ENCODE data around the gene PRUNE2.

The PRUNE2 gene

GRCh38 chr9:76610011-76610352 lies 295.9 kb downstream of the PRUNE2 start:
- Histone ChIP-seq H3K9ac (ENCODE audit: low read depth, low read length) (no peak overlapping the region), H3K4me1 (ENCODE audit: insufficient read depth, low read length) (no peaks in the 10 kb centered on the region), H3K27ac (ENCODE audit: low read depth, low read length) (no peak overlapping the region), H3K4me3 (ENCODE audit: low read length) (no peak overlapping the region), H3K9me3 (ENCODE audit: insufficient read depth, low read depth, low read length) (no peaks in the 10 kb centered on the region), H3K27me3 (ENCODE audit: insufficient read depth, low read length) (no peaks in the 10 kb centered on the region), H3K36me3 (ENCODE audit: insufficient read depth, low read length) (no peaks in the 10 kb centered on the region)
- 83% methylated on average over 5 of the region's 5 CpGs for WGBS

- no peaks in the 10 kb centered on the region for H3K4me1 ChIP-seq (ENCODE audit: insufficient read depth, low read length)
- no peaks in the 10 kb centered on the region for H3K27me3 ChIP-seq (ENCODE audit: insufficient read depth, low read length)
- H3K9ac ChIP-seq (ENCODE audit: low read depth, low read length): no peak overlapping the region
- H3K36me3 ChIP-seq (ENCODE audit: insufficient read depth, low read length): no peaks in the 10 kb centered on the region
- H3K4me3 ChIP-seq (ENCODE audit: low read length): no peak overlapping the region
- WGBS: 87% methylated on average over 6 of the region's 6 CpGs
- no peaks in the 10 kb centered on the region for H3K9me3 ChIP-seq (ENCODE audit: insufficient read depth, low read depth, low read length)
- no peak overlapping the region for H3K27ac ChIP-seq (ENCODE audit: low read depth, low read length)
Measured at GRCh38 chr9:76609285-76610010, 296.5 kb downstream of the PRUNE2 start.

GRCh38 chr9:76608575-76609273 lies 297.2 kb downstream of the PRUNE2 start:
- Histone ChIP-seq H3K9ac (ENCODE audit: low read depth, low read length) (no peak overlapping the region), H3K27ac (ENCODE audit: low read depth, low read length) (no peak overlapping the region), H3K4me1 (ENCODE audit: insufficient read depth, low read length) (no peaks in the 10 kb centered on the region), H3K9me3 (ENCODE audit: insufficient read depth, low read depth, low read length) (no peaks in the 10 kb centered on the region), H3K27me3 (ENCODE audit: insufficient read depth, low read length) (no peaks in the 10 kb centered on the region), H3K36me3 (ENCODE audit: insufficient read depth, low read length) (no peaks in the 10 kb centered on the region), H3K4me3 (ENCODE audit: low read length) (no peak overlapping the region)
- 91% methylated on average over 4 of the region's 4 CpGs for WGBS

DNA sequence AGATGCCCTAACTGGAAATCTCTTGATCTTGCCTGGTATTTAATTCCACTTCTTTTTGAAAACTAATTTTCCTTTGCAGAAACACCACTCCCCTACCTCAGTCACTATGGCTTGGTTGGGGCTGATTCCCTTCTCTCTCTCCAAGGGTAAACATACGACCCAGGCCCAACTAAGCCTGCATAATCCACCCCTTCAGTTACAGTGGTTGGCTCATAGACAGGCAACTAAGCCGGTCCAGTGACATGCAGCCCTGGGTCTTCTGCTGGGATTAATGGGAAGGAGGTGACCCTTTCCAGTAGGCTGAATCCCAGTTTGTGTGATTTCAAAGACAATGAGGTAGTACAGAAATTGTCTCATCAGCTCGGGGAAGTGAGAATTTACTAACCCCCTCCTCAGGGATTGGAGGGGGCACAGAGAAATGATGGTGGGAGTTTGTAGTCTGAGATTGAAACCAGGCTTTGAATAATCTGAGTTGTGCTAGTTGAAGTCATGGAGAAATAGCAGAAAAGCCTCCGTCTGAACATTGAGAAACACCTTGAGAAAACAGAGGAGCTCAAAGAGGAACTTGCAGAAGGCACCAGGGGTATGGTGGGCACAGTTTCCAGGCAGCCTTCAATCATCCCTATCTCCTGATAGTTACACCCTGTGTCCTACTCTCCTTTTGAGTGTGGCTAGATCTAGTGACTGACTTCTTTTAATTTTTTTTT lies 298.0 kb downstream of the PRUNE2 start:
- no peak overlapping the region for H3K27ac ChIP-seq (ENCODE audit: low read depth, low read length)
- no peak overlapping the region for H3K9ac ChIP-seq (ENCODE audit: low read depth, low read length)
- WGBS: 95% methylated on average over 4 of the region's 4 CpGs
- no peak overlapping the region for H3K4me3 ChIP-seq (ENCODE audit: low read length)
- no peaks in the 10 kb centered on the region for H3K27me3 ChIP-seq (ENCODE audit: insufficient read depth, low read length)
- H3K9me3 ChIP-seq (ENCODE audit: insufficient read depth, low read depth, low read length): no peaks in the 10 kb centered on the region
- no peaks in the 10 kb centered on the region for H3K4me1 ChIP-seq (ENCODE audit: insufficient read depth, low read length)
- H3K36me3 ChIP-seq (ENCODE audit: insufficient read depth, low read length): no peaks in the 10 kb centered on the region

GRCh38 chr9:76605321-76605900 lies 300.5 kb downstream of the PRUNE2 start:
- H3K4me1 ChIP-seq (ENCODE audit: insufficient read depth, low read length): peaks cover 5% of the 10 kb centered on the region; the same call in 1 of the 2 replicates
- no peaks in the 10 kb centered on the region for H3K9me3 ChIP-seq (ENCODE audit: insufficient read depth, low read depth, low read length)
- H3K27me3 ChIP-seq (ENCODE audit: insufficient read depth, low read length): no peaks in the 10 kb centered on the region
- H3K9ac ChIP-seq (ENCODE audit: low read depth, low read length): no peak overlapping the region
- no peaks in the 10 kb centered on the region for H3K36me3 ChIP-seq (ENCODE audit: insufficient read depth, low read length)
- WGBS: 93% methylated on average over 4 of the region's 5 CpGs
- no peak overlapping the region for H3K4me3 ChIP-seq (ENCODE audit: low read length)
- no peak overlapping the region for H3K27ac ChIP-seq (ENCODE audit: low read depth, low read length)

DNA sequence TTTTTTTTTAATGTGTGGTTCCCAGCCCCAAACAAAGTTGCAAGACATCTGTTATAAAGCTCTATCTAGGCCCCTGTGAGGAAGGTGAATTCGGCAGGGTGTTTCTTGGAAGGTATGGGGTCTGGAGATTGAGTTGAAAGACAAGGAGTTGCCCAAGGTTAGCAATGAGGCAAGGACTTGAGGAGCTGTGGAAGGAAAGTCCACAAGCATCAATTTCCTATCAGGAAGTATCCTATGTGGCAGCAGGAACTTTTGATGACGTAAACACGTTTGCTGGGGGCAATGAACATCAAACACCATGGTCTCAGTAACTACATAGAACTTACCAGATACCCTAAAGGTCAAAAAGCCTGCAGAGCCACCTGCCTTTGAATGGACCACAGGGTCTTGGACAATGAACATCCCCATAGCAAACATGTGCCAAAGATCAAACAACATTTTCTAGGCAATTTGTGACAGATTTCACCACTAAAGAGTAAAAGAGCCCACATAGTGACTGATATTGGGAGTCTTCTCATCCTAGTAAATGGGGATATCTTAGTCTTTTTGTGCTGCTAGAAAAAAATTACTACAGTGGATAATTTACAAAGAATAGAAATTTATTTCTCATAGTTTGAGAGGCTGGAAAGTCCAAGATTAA lies 301.9 kb downstream of the PRUNE2 start:
- Histone ChIP-seq H3K27ac (ENCODE audit: low read depth, low read length) (no peak overlapping the region), H3K9me3 (ENCODE audit: insufficient read depth, low read depth, low read length) (no peaks in the 10 kb centered on the region), H3K4me1 (ENCODE audit: insufficient read depth, low read length) (peaks cover 5% of the 10 kb centered on the region; the same call in 1 of the 2 replicates), H3K36me3 (ENCODE audit: insufficient read depth, low read length) (no peaks in the 10 kb centered on the region), H3K4me3 (ENCODE audit: low read length) (no peak overlapping the region), H3K27me3 (ENCODE audit: insufficient read depth, low read length) (no peaks in the 10 kb centered on the region), H3K9ac (ENCODE audit: low read depth, low read length) (no peak overlapping the region)
- WGBS: 87% methylated on average over 3 of the region's 3 CpGs

DNA sequence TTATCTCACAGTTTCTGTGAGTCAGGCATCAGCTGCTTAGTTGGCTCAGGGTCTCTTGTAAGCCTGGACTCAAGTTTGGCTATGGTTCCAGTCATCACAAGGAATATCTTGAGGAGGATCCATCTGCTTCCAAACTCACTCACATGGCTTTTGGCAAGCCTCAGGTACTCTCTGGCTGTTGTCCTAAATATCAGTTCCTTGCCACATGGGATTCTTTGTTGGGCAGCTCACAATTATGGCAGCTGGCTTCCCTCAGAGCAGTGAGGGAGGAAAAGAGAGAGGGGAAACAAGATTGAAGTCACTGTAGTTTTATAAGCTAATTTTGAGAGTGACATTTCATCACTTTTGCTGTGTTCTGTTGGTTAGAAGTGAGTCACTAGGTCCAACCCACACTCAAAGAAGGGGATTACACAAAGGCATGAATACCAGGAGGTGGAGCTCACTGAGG lies 302.4 kb downstream of the PRUNE2 start:
- no peak overlapping the region for H3K9ac ChIP-seq (ENCODE audit: low read depth, low read length)
- no peaks in the 10 kb centered on the region for H3K9me3 ChIP-seq (ENCODE audit: insufficient read depth, low read depth, low read length)
- H3K4me3 ChIP-seq (ENCODE audit: low read length): no peak overlapping the region
- H3K27ac ChIP-seq (ENCODE audit: low read depth, low read length): no peak overlapping the region
- H3K4me1 ChIP-seq (ENCODE audit: insufficient read depth, low read length): peaks cover 5% of the 10 kb centered on the region; the same call in 1 of the 2 replicates
- no peaks in the 10 kb centered on the region for H3K27me3 ChIP-seq (ENCODE audit: insufficient read depth, low read length)
- H3K36me3 ChIP-seq (ENCODE audit: insufficient read depth, low read length): no peaks in the 10 kb centered on the region

DNA sequence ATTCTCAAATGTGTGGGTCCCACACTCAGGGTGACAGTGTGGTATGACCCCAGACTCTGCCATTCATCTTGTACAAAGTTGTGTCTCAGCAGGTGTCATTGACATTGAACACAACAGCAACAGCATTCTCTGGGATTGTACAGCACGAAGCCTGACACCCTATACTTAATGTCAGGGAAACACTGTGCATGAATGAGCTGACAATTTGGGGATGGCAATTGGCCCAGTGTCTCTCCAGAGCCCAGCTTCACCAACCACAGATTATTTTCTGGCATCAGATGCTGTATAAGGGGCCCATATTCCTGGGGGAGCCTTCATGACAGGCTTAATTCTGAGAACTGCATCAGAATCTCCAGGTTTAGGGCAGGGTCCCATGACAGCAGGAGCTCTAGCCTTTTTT lies 303.7 kb downstream of the PRUNE2 start:
- 94% methylated on average over 1 of the region's 1 CpG for WGBS
- Histone ChIP-seq H3K36me3 (ENCODE audit: insufficient read depth, low read length) (no peaks in the 10 kb centered on the region), H3K9me3 (ENCODE audit: insufficient read depth, low read depth, low read length) (no peaks in the 10 kb centered on the region), H3K4me1 (ENCODE audit: insufficient read depth, low read length) (peaks cover 5% of the 10 kb centered on the region; the same call in 1 of the 2 replicates), H3K9ac (ENCODE audit: low read depth, low read length) (no peak overlapping the region), H3K4me3 (ENCODE audit: low read length) (no peak overlapping the region), H3K27me3 (ENCODE audit: insufficient read depth, low read length) (no peaks in the 10 kb centered on the region), H3K27ac (ENCODE audit: low read depth, low read length) (no peak overlapping the region)

- H3K27me3 ChIP-seq (ENCODE audit: insufficient read depth, low read length): no peaks in the 10 kb centered on the region
- no peak overlapping the region for H3K27ac ChIP-seq (ENCODE audit: low read depth, low read length)
- 76% methylated on average over 2 of the region's 2 CpGs for WGBS
- no peaks in the 10 kb centered on the region for H3K9me3 ChIP-seq (ENCODE audit: insufficient read depth, low read depth, low read length)
- H3K4me3 ChIP-seq (ENCODE audit: low read length): no peak overlapping the region
- H3K9ac ChIP-seq (ENCODE audit: low read depth, low read length): no peak overlapping the region
- peaks cover 17% of the 10 kb centered on the region for H3K4me1 ChIP-seq (ENCODE audit: insufficient read depth, low read length)
- no peaks in the 10 kb centered on the region for H3K36me3 ChIP-seq (ENCODE audit: insufficient read depth, low read length)
Measured at GRCh38 chr9:76600007-76600615, 305.8 kb downstream of the PRUNE2 start.

GRCh38 chr9:76598981-76599380 lies 306.9 kb downstream of the PRUNE2 start:
- H3K27ac ChIP-seq (ENCODE audit: low read depth, low read length): no peak overlapping the region
- H3K27me3 ChIP-seq (ENCODE audit: insufficient read depth, low read length): no peaks in the 10 kb centered on the region
- H3K9me3 ChIP-seq (ENCODE audit: insufficient read depth, low read depth, low read length): no peaks in the 10 kb centered on the region
- no peak overlapping the region for H3K9ac ChIP-seq (ENCODE audit: low read depth, low read length)
- no peaks in the 10 kb centered on the region for H3K36me3 ChIP-seq (ENCODE audit: insufficient read depth, low read length)
- no peak overlapping the region for H3K4me3 ChIP-seq (ENCODE audit: low read length)
- H3K4me1 ChIP-seq (ENCODE audit: insufficient read depth, low read length): peaks cover 25% of the 10 kb centered on the region
- 98% methylated on average over 4 of the region's 4 CpGs for WGBS
